GM12878 (cell line): Measurements from ENCODE around the gene CDKN1C.

Source experiments
- CTCF ChIP-seq, 3 experiments: IDR thresholded peaks in 2 of 3; conservative IDR thresholded peaks in 1 of 3; 2 replicates each; pipeline ENCODE4 v1.5.1; 2011; ENCODE audit warnings: low read depth in 3 of 3, low read length in 3 of 3, mild to moderate bottlenecking in 3 of 3, control low read depth in 2 of 3, moderate library complexity in 2 of 3, inconsistent platforms in 1 of 3, mixed read lengths in 1 of 3; ENCODE audit not compliant: control insufficient read depth in 2 of 3, insufficient read depth in 1 of 3; ENCODE audit errors: extremely low read depth in 1 of 3
- EZH2 ChIP-seq: IDR thresholded peaks from 2 replicates; pipeline ENCODE4 v1.6.1; 2012; ENCODE audit warnings: low read depth, mild to moderate bottlenecking, control low read depth, inconsistent platforms, low read length, borderline replicate concordance; ENCODE audit not compliant: control insufficient read depth
- MXI1 ChIP-seq: fragments of 150-350 bp; IDR thresholded peaks from 2 replicates; pipeline ENCODE4 v1.6.1; 2011; ENCODE audit warnings: low read depth, mild to moderate bottlenecking, inconsistent platforms, low read length, improper control_type of control experiment
- SRF ChIP-seq, 2 experiments: IDR thresholded peaks; 2 replicates each; pipeline ENCODE4 v1.6.1; 2011; ENCODE audit warnings: low read depth in 2 of 2, low read length in 2 of 2, mild to moderate bottlenecking in 1 of 2, moderate library complexity in 1 of 2

- no peak for TF ChIP-seq MXI1
- no peak for TF ChIP-seq SRF (IDR thresholded peaks at IDR 0.05; ENCODE audit: low read depth in 2 of 2, low read length in 2 of 2)
- TF ChIP-seq EZH2 = no peak
- no peak for TF ChIP-seq CTCF (IDR thresholded peaks at IDR 0.05 in 2 of 3, conservative IDR thresholded peaks at IDR 0.05 in 1 of 3; ENCODE audit: control insufficient read depth in 2 of 3, extremely low read depth in 1 of 3, insufficient read depth in 1 of 3, low read depth in 3 of 3, low read length in 3 of 3)
Measured at GRCh38 chr11:2868506-2869133, 17.0 kb downstream of the CDKN1C start.
